GM12892 (cell line): ENCODE results near the gene NRF1.

Experiments
- DNase-seq: peaks from one replicate; pipeline ENCODE4 v3.0.0; 2011; ENCODE audit not compliant: insufficient read length
- FAIRE-seq: peaks from 2 replicates; lab custom pipeline; 2011; peaks lifted over from hg19 to GRCh38; lab: Jason Lieb, UNC
- POLR2A ChIP-seq: IDR thresholded peaks from 2 replicates; pipeline ENCODE4 v1.6.1; 2011; ENCODE audit warnings: low read depth, low read length, control low read depth
- POLR2AphosphoS5 ChIP-seq: IDR thresholded peaks from 2 replicates; pipeline ENCODE4 v1.6.1; 2011; ENCODE audit warnings: low read depth, low read length, control low read depth
- TAF1 ChIP-seq: IDR thresholded peaks from 2 replicates; pipeline ENCODE4 v1.6.1; 2011; ENCODE audit warnings: low read depth, mild to moderate bottlenecking, control low read depth, low read length, borderline replicate concordance

The NRF1 gene

GRCh38 chr7:129707910-129708499 is 96.5 kb downstream of the NRF1 start:
- DNase-seq, result no peak

GRCh38 chr7:129713544-129713943 is 102.0 kb downstream of the NRF1 start:
- DNase-seq (no peak), FAIRE-seq (no peak)
- TF ChIP-seq POLR2AphosphoS5 (no peak), TAF1 (no peak), POLR2A (no peak)

More at GRCh38 chr7:129707910-129708499, 96.5 kb downstream of the NRF1 start:
- no peak for TF ChIP-seq POLR2AphosphoS5
- FAIRE-seq, result no peak

- TF ChIP-seq POLR2AphosphoS5, result no peak
- no peak for TF ChIP-seq POLR2A
- TF ChIP-seq TAF1, result no peak
- DNase-seq, result no peak
- no peak for FAIRE-seq
These were observed 103.1 kb downstream of the NRF1 start for GRCh38 chr7:129714514-129715063.

- no peak for TF ChIP-seq TAF1
- no peak for TF ChIP-seq POLR2AphosphoS5
- TF ChIP-seq POLR2A, result no peak
- DNase-seq (no peak), FAIRE-seq (no peak)
These were observed 108.6 kb downstream of the NRF1 start for GRCh38 chr7:129719980-129720732.

GRCh38 chr7:129721068-129721467 is 109.5 kb downstream of the NRF1 start:
- no peak for TF ChIP-seq TAF1
- no peak for TF ChIP-seq POLR2A
- no peak for TF ChIP-seq POLR2AphosphoS5
- FAIRE-seq (no peak), DNase-seq (no peak)

GRCh38 chr7:129723679-129724078 is 112.2 kb downstream of the NRF1 start:
- FAIRE-seq (no peak), DNase-seq (no peak)
- TF ChIP-seq POLR2AphosphoS5, result no peak
- no peak for TF ChIP-seq POLR2A
- TF ChIP-seq TAF1, result no peak

- FAIRE-seq (no peak), DNase-seq (no peak)
- no peak for TF ChIP-seq POLR2A
- no peak for TF ChIP-seq POLR2AphosphoS5
- TF ChIP-seq TAF1, result no peak
These were observed 113.3 kb downstream of the NRF1 start for GRCh38 chr7:129724796-129725195.

- DNase-seq, result no peak
- TF ChIP-seq TAF1 (no peak), POLR2AphosphoS5 (no peak), POLR2A (no peak)
- FAIRE-seq, result no peak
These were observed 117.5 kb downstream of the NRF1 start for GRCh38 chr7:129728875-129729467.

- DNase-seq, result no peak
- TF ChIP-seq TAF1, result no peak
- no peak for FAIRE-seq
These were observed 118.0 kb downstream of the NRF1 start for GRCh38 chr7:129729511-129729910.

- no peak for TF ChIP-seq POLR2A
- no peak for TF ChIP-seq TAF1
- no peak for TF ChIP-seq POLR2AphosphoS5
- FAIRE-seq, result no peak
- DNase-seq, result no peak
These were observed 118.6 kb downstream of the NRF1 start for GRCh38 chr7:129730159-129730558.

GRCh38 chr7:129734400-129734799 is 122.9 kb downstream of the NRF1 start:
- FAIRE-seq (no peak), DNase-seq (no peak)
- TF ChIP-seq TAF1, result no peak
- TF ChIP-seq POLR2AphosphoS5, result no peak
- TF ChIP-seq POLR2A, result no peak
